ENCODE results near the gene SBF1. TPM values are rescaled to one million over a fixed set of nuclear protein-coding genes. Genes with fewer than 3 reads are reported as not detected.
A peak's percentile ranks its signal among the peaks of the same experiment; 100 is the strongest.

The SBF1 gene
- total RNA-seq, 4 donors from 2014 or later, result 59.9 to 241 (median 108) TPM

GRCh38 chr22:50507421-50507990, 32.7 kb upstream of the SBF1 start, which contains the start of gene LMF2:
Gene LMF2 (minus strand): TSS chr22:50507702. CDS start chr22:50507675, 27 bp downstream.
- no peak for TF ChIP-seq EP300 (IDR thresholded peaks at IDR 0.05; ENCODE audit: low read depth)
- TF ChIP-seq, protein P1, sequence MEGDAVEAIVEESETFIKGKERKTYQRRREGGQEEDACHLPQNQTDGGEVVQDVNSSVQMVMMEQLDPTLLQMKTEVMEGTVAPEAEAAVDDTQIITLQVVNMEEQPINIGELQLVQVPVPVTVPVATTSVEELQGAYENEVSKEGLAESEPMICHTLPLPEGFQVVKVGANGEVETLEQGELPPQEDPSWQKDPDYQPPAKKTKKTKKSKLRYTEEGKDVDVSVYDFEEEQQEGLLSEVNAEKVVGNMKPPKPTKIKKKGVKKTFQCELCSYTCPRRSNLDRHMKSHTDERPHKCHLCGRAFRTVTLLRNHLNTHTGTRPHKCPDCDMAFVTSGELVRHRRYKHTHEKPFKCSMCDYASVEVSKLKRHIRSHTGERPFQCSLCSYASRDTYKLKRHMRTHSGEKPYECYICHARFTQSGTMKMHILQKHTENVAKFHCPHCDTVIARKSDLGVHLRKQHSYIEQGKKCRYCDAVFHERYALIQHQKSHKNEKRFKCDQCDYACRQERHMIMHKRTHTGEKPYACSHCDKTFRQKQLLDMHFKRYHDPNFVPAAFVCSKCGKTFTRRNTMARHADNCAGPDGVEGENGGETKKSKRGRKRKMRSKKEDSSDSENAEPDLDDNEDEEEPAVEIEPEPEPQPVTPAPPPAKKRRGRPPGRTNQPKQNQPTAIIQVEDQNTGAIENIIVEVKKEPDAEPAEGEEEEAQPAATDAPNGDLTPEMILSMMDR (IDR thresholded peaks at IDR 0.05), result no peak
- peak in 2 of 3 donors; percentile 40 to 65 for TF ChIP-seq POLR2AphosphoS5 (IDR thresholded peaks at IDR 0.05)
- TF ChIP-seq POLR2A (IDR thresholded peaks at IDR 0.05), result peak; percentile 45
- WGBS, 2 donors (ENCODE audit: low coverage in 1 of 2), result 0% methylated on average over 9 of the region's 62 CpGs; no CpG with 5 or more reads in 1 of the 2 donors
- DNase-seq, result peak; percentile 95
- intact Hi-C loops (cut with DNase I; ENCODE audit: low total_unique reads) (no loop called here), in situ Hi-C loops (cut with MboI; ENCODE audit: low pct_ligation_motif_present in 1 of 4, low pct_unique_long_range_greater_than_20kb in 1 of 4, low sequenced_read_pairs in 3 of 4) (no loop called here)
- no peaks in the 10 kb centered on the region for H3K27me3 ChIP-seq
- peak within 1 kb of the TSS; percentile 81 to 98 (median 93) for H3K4me3 ChIP-seq
- peaks cover 8 to 30% (median 21%) of the 10 kb centered on the region in 4 donors for H3K4me1 ChIP-seq
- H3K9me3 ChIP-seq, result no peaks in the 10 kb centered on the region
- H3K27ac ChIP-seq, result peak within 1 kb of the TSS; percentile 90 to 96 (median 92)
- H3K36me3 ChIP-seq, result peaks cover 0 to 4% (median 0%) of the 10 kb centered on the region in 4 donors

DNA sequence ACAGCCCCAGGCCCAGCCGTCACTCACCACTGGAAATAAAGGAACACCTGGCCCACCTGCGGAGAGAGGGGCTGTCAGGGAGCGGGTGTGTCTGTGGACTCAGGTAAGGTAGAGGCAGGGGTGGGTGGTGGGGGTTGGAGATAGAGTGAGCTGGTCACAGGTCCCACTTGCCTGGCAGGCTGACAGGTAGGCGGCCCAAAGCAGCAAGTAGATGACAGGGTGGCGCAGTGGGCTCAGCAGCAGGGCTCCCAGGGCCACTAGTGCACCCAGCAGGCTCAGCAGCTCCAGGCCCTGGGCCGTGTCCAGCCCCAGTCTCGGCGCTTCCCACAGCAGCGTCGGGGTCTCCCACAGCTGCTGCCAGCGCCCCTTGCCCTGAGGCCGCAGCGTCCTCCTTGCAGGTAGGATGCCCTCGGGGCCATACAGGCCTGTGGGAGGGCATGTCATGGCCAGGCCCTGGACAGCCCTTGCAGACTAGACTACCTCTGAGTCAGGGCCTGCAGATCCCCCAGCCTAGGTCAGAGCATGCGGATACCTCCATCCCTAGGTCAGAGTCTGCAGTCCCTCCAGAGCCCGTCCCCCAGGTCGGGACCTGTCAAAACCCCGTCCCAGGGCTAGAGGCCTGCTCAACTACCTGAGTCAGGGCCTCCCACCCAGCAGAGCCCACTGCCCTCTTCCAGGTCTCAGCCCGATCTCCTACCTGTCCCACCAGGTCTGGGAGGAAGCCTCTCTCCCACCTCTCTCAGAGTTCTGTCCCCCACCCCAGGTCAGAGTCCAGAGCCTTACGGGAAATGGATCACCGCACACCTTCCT, 32.0 kb upstream of the SBF1 start:
- in situ Hi-C loops (cut with MboI; ENCODE audit: low pct_ligation_motif_present in 1 of 4, low pct_unique_long_range_greater_than_20kb in 1 of 4, low sequenced_read_pairs in 3 of 4), result no loop called here
- peaks cover 8 to 30% (median 21%) of the 10 kb centered on the region in 4 donors for H3K4me1 ChIP-seq
- peak overlapping the region; percentile 87 to 96 (median 90) for H3K27ac ChIP-seq
- intact Hi-C loops (cut with DNase I; ENCODE audit: low total_unique reads), result no loop called here
- H3K27me3 ChIP-seq, result no peaks in the 10 kb centered on the region
- TF ChIP-seq, protein P1 (IDR thresholded peaks at IDR 0.05), result no peak
- no peak for TF ChIP-seq POLR2AphosphoS5 (IDR thresholded peaks at IDR 0.05)
- no peak for TF ChIP-seq EP300 (IDR thresholded peaks at IDR 0.05; ENCODE audit: low read depth)
- no peak for TF ChIP-seq POLR2A (IDR thresholded peaks at IDR 0.05)
- 29% methylated on average over 18 of the region's 21 CpGs; no CpG with 5 or more reads in 1 of the 2 donors for WGBS, 2 donors (ENCODE audit: low coverage in 1 of 2)
- H3K9me3 ChIP-seq, result no peaks in the 10 kb centered on the region
- no peak for DNase-seq
- H3K4me3 ChIP-seq, result peak overlapping the region; percentile 59 to 98 (median 93)
- peaks cover 0 to 4% (median 0%) of the 10 kb centered on the region in 4 donors for H3K36me3 ChIP-seq

- Histone ChIP-seq H3K9me3 (no peaks in the 10 kb centered on the region), H3K27me3 (no peaks in the 10 kb centered on the region), H3K36me3 (peaks cover 0 to 4% (median 0%) of the 10 kb centered on the region in 4 donors), H3K4me1 (peaks cover 8 to 30% (median 21%) of the 10 kb centered on the region in 4 donors), H3K4me3 (peak overlapping the region in 1 of 4 donors; percentile 97), H3K27ac (no peak overlapping the region)
- in situ Hi-C loops (cut with MboI; ENCODE audit: low pct_ligation_motif_present in 1 of 4, low pct_unique_long_range_greater_than_20kb in 1 of 4, low sequenced_read_pairs in 3 of 4), result no loop called here
- TF ChIP-seq, protein P1 (IDR thresholded peaks at IDR 0.05), result no peak
- TF ChIP-seq EP300 (IDR thresholded peaks at IDR 0.05; ENCODE audit: low read depth) (no peak), POLR2A (IDR thresholded peaks at IDR 0.05) (no peak), POLR2AphosphoS5 (IDR thresholded peaks at IDR 0.05) (no peak)
- no peak for DNase-seq
- WGBS, 2 donors (ENCODE audit: low coverage in 1 of 2), result 90 to 94% methylated on average over 2 to 40 of the region's 41 CpGs
- intact Hi-C loops (cut with DNase I; ENCODE audit: low total_unique reads), result no loop called here
Observed at GRCh38 chr22:50505776-50506610, 31.2 kb upstream of the SBF1 start.

Data from transverse colon (tissue), 4 donors.